ENCODE results near the gene TNP1.

The TNP1 gene

DNA sequence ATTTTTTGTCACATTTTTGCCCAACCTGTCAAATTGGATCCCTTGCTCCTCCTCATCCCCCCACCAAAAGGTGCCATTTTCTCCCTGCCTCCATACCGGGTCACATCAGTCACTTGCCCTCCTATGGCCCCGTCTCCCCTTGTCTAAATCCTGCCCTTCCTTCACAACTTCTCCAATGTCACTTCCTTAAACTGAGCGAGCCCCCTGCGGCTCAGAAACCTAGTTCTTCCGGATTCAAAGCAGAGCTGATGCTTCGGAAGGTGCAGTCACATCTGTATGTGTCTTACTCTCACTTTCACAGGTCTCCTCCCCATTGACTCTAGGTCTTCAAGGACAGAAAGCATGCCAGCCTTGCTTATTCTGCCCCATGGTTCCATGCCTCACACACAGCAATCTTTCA is 22.1 kb downstream of the TNP1 start:
- DNase-seq, result no peak

DNA sequence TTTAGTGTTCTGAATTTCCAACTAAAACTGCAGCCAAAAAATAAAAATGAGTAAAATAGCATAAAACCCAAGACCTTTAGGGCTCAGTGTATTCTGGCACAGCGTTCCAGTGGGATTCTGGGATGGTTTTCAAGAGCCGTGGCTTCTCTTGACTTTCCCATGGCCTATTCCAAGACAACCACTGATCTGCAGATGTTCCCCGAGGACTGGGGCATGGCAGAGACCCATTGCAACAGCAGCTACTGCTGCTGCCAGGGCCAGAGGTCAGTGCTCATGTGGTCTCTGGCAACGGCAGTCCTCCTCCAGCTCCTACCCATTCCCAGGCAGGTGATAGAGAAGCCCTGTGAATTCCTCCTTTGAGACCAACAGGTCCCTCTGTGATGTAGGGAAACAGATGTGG is 26.8 kb downstream of the TNP1 start:
- DNase-seq, result no peak

DNA sequence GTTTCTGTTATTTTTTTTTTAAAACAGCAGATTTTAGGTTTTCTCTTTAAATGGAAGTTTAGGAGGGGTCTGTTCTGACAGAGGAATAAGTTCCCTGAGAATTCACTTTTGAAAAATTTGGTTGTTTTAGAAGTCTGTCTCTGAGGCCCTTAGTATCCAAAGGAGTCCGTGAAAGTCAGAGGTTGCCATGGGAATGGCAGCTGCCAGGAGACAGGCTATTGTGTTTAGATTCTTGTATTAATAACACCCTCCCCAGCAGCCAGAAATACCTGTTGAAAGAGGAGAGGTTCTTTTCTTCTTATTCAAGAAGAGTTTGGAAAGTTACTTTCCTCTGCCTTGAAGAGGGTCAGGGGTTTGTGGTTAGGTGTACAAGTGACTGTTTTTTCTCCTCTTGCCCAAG is 29.5 kb downstream of the TNP1 start:
- DNase-seq, result no peak

DNA sequence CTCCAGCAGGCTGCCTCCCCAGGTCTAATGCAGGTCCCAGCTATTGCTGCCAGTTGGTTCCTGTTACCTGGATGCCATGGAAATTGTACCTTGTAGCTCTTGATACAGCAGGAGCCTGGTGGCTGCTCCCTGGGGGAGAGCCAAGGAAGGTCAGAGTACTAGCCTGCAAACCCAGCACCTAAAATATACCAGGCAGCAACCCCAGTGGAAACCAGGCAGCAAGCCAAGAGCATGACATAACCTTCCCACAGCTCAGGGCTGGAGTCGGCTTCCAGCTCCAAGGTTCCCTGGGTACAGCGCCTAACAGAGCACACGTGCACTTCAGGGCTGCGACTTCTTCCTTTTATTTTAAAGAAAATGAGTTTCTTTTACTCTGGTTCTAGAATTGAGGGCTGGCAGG is 30.3 kb downstream of the TNP1 start:
- peak; percentile 74 for DNase-seq

DNA sequence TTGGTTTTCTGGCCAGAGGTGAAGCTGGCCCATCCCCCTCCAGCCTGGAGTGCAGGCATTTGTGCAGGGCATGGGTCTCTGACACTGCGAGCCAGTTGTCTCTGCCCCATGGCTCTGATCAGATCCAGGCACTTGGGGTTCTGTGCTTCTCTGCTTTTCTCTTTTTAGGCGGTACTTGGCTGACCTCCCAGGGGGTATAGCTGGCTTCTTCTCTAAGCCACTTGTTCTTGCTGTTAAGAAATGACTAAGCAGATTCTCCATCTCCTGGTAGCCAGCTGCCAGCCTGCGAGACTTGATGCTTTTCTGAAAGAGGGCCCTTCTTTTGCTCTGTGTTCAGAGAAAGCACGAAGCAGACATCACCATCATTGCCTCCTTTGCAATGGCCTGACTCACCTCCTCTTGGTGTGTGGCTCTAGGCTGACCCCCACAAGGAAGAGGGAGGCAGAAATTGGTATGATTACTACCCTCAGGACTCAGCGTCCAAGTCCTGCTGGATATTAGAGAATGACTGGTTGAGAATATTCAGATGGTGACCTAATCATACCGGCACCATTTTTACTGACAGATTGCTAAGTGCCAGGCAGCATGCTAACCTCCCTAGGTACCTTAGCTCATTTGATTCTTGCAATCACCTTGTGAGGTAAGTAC is 32.7 kb downstream of the TNP1 start:
- no peak for DNase-seq

DNA sequence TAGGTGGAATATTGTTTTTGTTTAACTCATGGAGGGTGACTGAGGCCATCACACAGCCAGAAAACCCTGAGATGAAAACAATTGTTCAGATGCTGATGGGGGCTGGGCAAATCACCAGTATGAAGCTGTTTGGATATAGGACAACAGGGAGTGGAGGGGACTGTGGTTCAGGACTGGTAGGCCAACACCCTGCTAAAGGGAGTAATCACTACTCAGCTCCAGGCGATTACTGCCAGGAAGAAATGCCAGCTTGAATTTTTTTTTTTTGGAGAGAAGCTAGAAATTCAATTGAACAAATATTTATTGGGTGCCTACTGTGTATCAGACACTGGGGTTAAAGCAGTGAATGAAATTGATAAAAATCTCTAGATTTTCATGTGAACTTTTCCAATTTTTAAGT is 37.4 kb downstream of the TNP1 start:
- DNase-seq, result no peak

DNA sequence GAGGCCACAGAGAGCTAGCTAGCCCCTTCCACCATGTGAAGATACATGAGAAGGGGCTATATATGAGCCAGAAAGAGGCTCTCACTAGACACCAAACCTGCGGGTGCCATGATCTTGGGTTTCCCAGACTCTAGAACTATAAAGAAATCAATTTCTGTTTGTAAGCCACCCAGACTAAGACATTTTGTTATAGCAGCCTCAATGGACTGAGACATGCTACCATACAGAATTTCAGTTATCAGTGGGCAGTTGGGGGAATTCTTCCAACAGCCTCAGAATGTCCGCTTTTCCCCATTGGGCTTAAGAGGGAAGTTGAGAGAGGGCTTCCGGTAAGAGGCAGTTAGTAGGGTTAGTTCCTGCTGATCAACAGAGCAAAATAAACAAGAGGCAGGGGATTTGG is 39.2 kb downstream of the TNP1 start:
- DNase-seq, result no peak

DNA sequence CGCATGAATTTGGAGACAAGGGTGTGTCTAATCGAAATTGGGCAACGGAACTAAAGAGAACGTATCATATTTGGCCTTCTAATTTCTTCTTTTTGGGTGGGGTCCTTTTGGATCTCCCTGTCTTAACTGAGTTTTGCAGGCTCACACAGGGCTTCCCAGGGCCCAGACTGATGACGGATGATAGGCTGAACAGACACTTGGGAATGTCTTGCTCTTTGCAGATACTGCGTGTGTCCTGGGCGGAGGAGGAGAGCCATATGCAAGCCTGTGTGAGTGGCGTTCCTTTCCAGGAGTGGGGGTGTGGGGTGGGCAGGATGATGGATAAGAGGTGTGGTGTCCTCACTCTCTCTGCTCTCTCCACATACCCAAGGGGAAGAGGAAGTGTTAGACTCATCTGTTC is 40.1 kb downstream of the TNP1 start:
- no peak for DNase-seq

DNA sequence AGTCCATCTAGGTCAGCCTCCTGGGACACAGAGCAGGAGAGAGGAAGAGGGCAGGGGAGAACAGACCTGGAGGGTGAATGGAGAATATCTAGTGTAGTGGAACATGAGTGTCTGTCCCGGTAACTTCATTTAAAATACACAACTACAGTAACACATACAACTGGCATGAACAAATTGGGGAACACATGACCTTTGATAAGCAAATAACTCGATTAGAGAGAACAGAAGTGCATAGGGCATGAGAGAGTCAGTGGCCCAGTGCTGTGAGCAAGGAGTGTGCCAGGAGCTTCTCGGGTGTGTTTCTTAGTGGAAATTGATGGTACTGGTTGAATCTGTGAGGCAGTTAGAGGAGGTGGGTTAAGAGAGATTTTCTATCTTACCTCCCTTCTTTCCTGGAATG is 40.8 kb downstream of the TNP1 start:
- no peak for DNase-seq

DNA sequence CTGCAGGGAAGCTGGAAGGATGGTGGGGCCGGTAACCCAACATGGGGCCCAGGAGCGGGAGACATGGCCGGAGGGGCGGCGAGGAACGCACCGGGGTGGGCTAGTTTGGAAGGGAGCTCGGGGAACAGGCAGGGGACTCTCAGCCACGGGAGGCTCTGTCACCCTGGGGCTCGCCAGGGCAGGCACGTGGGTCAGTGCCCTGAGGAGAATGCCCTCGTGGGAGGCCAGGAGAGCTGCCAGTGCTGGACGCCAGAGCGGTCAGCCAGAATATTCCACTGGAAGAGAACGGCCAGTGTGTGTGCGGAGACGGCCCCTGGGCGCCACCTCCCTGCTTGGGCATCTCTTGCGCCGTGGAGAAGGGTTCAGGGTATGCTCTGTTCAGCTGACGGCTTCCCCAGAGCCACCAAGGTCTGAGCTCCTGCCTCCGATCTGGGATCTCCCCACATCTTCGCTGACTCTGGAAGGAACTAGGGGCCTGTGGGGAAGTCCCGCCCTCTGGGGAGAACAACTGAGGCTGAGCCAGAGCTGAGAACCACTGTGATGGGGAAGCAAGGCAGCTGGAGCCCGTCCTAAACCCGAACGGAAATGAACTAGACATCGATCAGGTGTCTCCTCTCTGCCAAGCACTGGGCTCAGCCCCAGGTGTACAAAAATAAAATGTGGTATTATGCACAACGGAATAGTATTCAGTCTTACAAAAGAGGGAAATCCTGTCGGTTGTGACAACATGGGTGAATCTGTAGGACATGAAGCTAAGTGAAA is 49.3 kb downstream of the TNP1 start:
- DNase-seq, result no peak
